GM19438 (cell line): ENCODE measurements around the gene DOCK8.

ENCODE experiments used
- ATAC-seq: cut with Tn5 transposase; IDR thresholded peaks from one replicate; pipeline ENCODE4 v1.9.1; 2021; ENCODE audit warnings: low read depth; ENCODE audit not compliant: unreplicated experiment

The DOCK8 gene

GRCh38 chr9:354453-354852 is 139.8 kb downstream of the DOCK8 start:
- no peak for ATAC-seq

- ATAC-seq: no peak
Observed at GRCh38 chr9:357560-357959, 142.9 kb downstream of the DOCK8 start.

GRCh38 chr9:362561-363273 is 148.1 kb downstream of the DOCK8 start:
- ATAC-seq: no peak

- no peak for ATAC-seq
Observed at GRCh38 chr9:363274-363612, 148.6 kb downstream of the DOCK8 start.

- ATAC-seq: no peak
Observed at GRCh38 chr9:365436-365835, 150.8 kb downstream of the DOCK8 start.

GRCh38 chr9:366620-367019 is 152.0 kb downstream of the DOCK8 start:
- no peak for ATAC-seq

GRCh38 chr9:370086-370485 is 155.4 kb downstream of the DOCK8 start:
- no peak for ATAC-seq

GRCh38 chr9:371349-371748 is 156.7 kb downstream of the DOCK8 start:
- no peak for ATAC-seq

- ATAC-seq: no peak
Observed at GRCh38 chr9:372128-372527, 157.5 kb downstream of the DOCK8 start.

GRCh38 chr9:373759-374206 is 159.1 kb downstream of the DOCK8 start:
- ATAC-seq: no peak

GRCh38 chr9:374736-375135 is 160.1 kb downstream of the DOCK8 start:
- no peak for ATAC-seq

GRCh38 chr9:376115-376514 is 161.4 kb downstream of the DOCK8 start:
- no peak for ATAC-seq

- ATAC-seq: no peak
Observed at GRCh38 chr9:378263-378662, 163.6 kb downstream of the DOCK8 start.

GRCh38 chr9:382383-382782 is 167.7 kb downstream of the DOCK8 start:
- no peak for ATAC-seq

GRCh38 chr9:385818-386398 is 171.2 kb downstream of the DOCK8 start:
- ATAC-seq: no peak

GRCh38 chr9:389159-389558 is 174.5 kb downstream of the DOCK8 start:
- ATAC-seq: no peak

GRCh38 chr9:389758-390157 is 175.1 kb downstream of the DOCK8 start:
- no peak for ATAC-seq

- no peak for ATAC-seq
Observed at GRCh38 chr9:392077-392804, 177.6 kb downstream of the DOCK8 start.

GRCh38 chr9:394347-395052 is 179.8 kb downstream of the DOCK8 start:
- no peak for ATAC-seq

GRCh38 chr9:396396-396795 is 181.7 kb downstream of the DOCK8 start:
- ATAC-seq: no peak

- ATAC-seq: no peak
Observed at GRCh38 chr9:398085-398484, 183.4 kb downstream of the DOCK8 start.
